ENCODE data around the gene GPR4. TPM values are rescaled to one million over a fixed set of nuclear protein-coding genes. Genes with fewer than 3 reads are reported as not detected.

GPR4 gene
- polyA plus RNA-seq, 1 of the 3 experiments (the other 2 are of a cell fraction), result 0.69 TPM

- no peaks in the 10 kb centered on the region for H3K79me2 ChIP-seq (ENCODE audit: insufficient read depth)
- no peaks in the 10 kb centered on the region for H3K9me3 ChIP-seq
- H3K4me3 ChIP-seq (ENCODE audit: low read depth in 2 of 2, low read length in 1 of 2), result no peak overlapping the region
- no peaks in the 10 kb centered on the region for H3K36me3 ChIP-seq (replicated peaks in 1 of 2; ENCODE audit: control insufficient read depth in 1 of 2, insufficient read depth in 2 of 2, low read length in 1 of 2)
- WGBS (ENCODE audit: low lambda C conversion rate), result 14% methylated on average over 22 of the region's 22 CpGs
- no peak overlapping the region for H3K9ac ChIP-seq
- H3F3A ChIP-seq (replicated peaks; ENCODE audit: insufficient read depth), result peaks cover 9% of the 10 kb centered on the region
- H3K4me2 ChIP-seq, result peak overlapping the region; percentile 56
- DNase-seq, result peak; percentile 50
- TF ChIP-seq MEF2A (IDR thresholded peaks at IDR 0.05; ENCODE audit: borderline replicate concordance, low read depth) (no peak), PBX3 (IDR thresholded peaks at IDR 0.05) (no peak), SIN3A (IDR thresholded peaks at IDR 0.05; ENCODE audit: borderline replicate concordance, low read depth, low read length) (no peak)
- H2AFZ ChIP-seq (ENCODE audit: low read depth), result peak overlapping the region; percentile 85; the same call in 1 of the 2 replicates
- H3K27me3 ChIP-seq (ENCODE audit: insufficient read depth), result peaks cover 21% of the 10 kb centered on the region; the same call in 1 of the 2 replicates
- CTCF ChIA-PET, result interaction anchor here (0.7 to 3.5 kb wide), 4 partner anchors 9 to 84 kb away, joined by 3 to 18 read pairs (median 4); no protein-coding TSS in a partner anchor
- H3K4me1 ChIP-seq (ENCODE audit: control insufficient read depth in 1 of 2, insufficient read depth in 2 of 2, low read depth in 1 of 2, low read length in 1 of 2), result peaks cover 0 to 7% of the 10 kb centered on the region in 2 experiments; a peak in 1 of 4 replicates
- POLR2A ChIA-PET, result no interaction called here
- no peaks in the 10 kb centered on the region for H4K20me1 ChIP-seq (ENCODE audit: insufficient read depth)
- no peak overlapping the region for H3K27ac ChIP-seq (ENCODE audit: low read depth in 2 of 2, low read length in 1 of 2)
- H3K9me2 ChIP-seq, result no peaks in the 10 kb centered on the region
Observed at GRCh38 chr19:45598267-45599001, 3.6 kb downstream of the GPR4 start.

- ChIA-PET CTCF (interaction anchor here (1.1 to 3.5 kb wide), 3 partner anchors 9 to 85 kb away, joined by 3 to 18 read pairs (median 4); no protein-coding TSS in a partner anchor), POLR2A (no interaction called here)
- peaks cover 19% of the 10 kb centered on the region; the same call in 1 of the 2 replicates for H3K27me3 ChIP-seq (ENCODE audit: insufficient read depth)
- TF ChIP-seq JUND (IDR thresholded peaks at IDR 0.05) (no peak), PBX3 (IDR thresholded peaks at IDR 0.05) (no peak), MAX (IDR thresholded peaks at IDR 0.05; ENCODE audit: low read depth) (no peak)
- H3K79me2 ChIP-seq (ENCODE audit: insufficient read depth), result no peaks in the 10 kb centered on the region
- peak overlapping the region; percentile 56 for H3K4me2 ChIP-seq
- H3K4me3 ChIP-seq (ENCODE audit: low read depth in 2 of 2, low read length in 1 of 2), result no peak overlapping the region
- 22% methylated on average over 5 of the region's 5 CpGs for WGBS (ENCODE audit: low lambda C conversion rate)
- H3K36me3 ChIP-seq (replicated peaks in 1 of 2; ENCODE audit: control insufficient read depth in 1 of 2, insufficient read depth in 2 of 2, low read length in 1 of 2), result no peaks in the 10 kb centered on the region
- peaks cover 0 to 7% of the 10 kb centered on the region in 2 experiments; a peak in 1 of 4 replicates for H3K4me1 ChIP-seq (ENCODE audit: control insufficient read depth in 1 of 2, insufficient read depth in 2 of 2, low read depth in 1 of 2, low read length in 1 of 2)
- H4K20me1 ChIP-seq (ENCODE audit: insufficient read depth), result no peaks in the 10 kb centered on the region
- no peaks in the 10 kb centered on the region for H3K9me2 ChIP-seq
- no peak overlapping the region for H3K9ac ChIP-seq
- H3K9me3 ChIP-seq, result no peaks in the 10 kb centered on the region
- no peak for DNase-seq
- H3F3A ChIP-seq (replicated peaks; ENCODE audit: insufficient read depth), result peaks cover 6% of the 10 kb centered on the region
- H2AFZ ChIP-seq (ENCODE audit: low read depth), result peak overlapping the region; percentile 85; the same call in 1 of the 2 replicates
- no peak overlapping the region for H3K27ac ChIP-seq (ENCODE audit: low read depth in 2 of 2, low read length in 1 of 2)
Observed at GRCh38 chr19:45597425-45598111, 4.4 kb downstream of the GPR4 start.
